SK-N-MC (cell line): ENCODE results near the gene SPSB3.

Experiments used
- EZH2 ChIP-seq: fragments of 200-600 bp; sonication (generic); IDR thresholded peaks from one replicate; pipeline ENCODE4 v1.6.1; 2017; ENCODE audit warnings: antibody characterized with exemption
- POLR2AphosphoS5 ChIP-seq: IDR thresholded peaks from 2 replicates; pipeline ENCODE4 v1.6.1; 2012; ENCODE audit warnings: mild to moderate bottlenecking, low read depth, low read length, borderline replicate concordance

DNA sequence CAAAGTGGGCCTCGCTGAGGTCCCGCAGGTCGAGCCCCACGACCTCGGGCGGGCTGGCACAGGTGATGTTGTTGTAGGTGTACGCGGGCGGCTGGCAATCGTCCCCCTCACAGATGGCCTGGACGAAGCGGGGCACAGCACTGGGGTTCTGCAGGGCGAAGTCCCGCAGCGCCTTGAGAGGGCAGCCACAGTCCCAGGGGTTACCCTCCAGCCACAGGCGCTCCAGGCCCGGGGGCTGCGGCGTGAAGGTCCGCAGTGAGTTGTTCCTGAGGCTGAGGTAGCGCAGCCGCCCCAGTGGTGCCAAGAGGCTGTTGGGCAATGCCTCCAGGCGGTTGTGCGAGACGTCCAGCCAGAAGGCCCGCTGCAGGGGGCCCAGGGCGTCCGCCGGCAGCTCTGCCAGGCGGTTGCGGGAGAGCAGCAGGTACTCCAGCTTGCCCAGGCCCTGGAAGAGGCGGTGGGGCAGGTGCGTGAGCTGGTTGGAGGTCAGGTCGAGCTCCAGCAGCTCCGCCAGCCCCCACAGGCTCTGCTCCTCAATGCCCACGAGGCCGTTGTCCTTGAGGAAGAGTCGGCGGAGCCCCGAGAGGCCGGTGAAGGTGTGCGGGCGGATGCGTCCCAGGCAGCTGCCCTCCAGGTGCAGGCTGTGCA lies 8.4 kb upstream of the SPSB3 start:
- TF ChIP-seq EZH2: no peak
- no peak for TF ChIP-seq POLR2AphosphoS5
